ENCODE results near the gene DPP6.

DNA sequence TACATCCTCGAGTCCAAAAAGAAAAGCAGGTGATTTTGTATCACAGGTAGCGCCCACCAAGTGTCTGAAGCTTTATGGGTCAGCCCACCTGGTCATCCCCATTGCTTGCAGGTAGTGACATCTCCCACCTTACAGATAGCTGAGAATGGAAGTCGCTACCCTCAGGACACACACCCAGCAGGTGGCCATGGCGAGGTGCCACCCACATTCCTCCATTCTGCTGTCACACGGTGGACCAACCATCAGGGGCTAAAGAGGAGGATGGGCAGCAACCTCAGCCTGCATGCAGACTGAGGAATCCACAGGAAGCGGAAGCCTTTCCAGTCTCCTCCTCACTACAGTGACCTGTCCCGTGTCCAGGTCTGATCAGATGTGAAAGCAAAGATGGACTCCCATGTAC is 787.9 kb downstream of the DPP6 start:
- no peak for TF ChIP-seq POLR2A (IDR thresholded peaks at IDR 0.05; ENCODE audit: low read depth, low read length)
- TF ChIP-seq POLR2AphosphoS5 (IDR thresholded peaks at IDR 0.05; ENCODE audit: low read depth, low read length): no peak
